Ectodermal cell (in vitro differentiated cells): Measurements from ENCODE around the gene COBLL1.

Experiments
- H3K27ac ChIP-seq: 2 replicates; pipeline ENCODE4 v1.7.0; 2013; ENCODE audit warnings: mild to moderate bottlenecking, low read depth, low read length; ENCODE audit not compliant: insufficient read depth, poor library complexity, severe bottlenecking
- H3K27me3 ChIP-seq: 2 replicates; pipeline ENCODE4 v1.7.0; 2013; ENCODE audit warnings: mild to moderate bottlenecking, low read length; ENCODE audit not compliant: insufficient read depth, control insufficient read depth, poor library complexity, severe bottlenecking
- H3K36me3 ChIP-seq: one replicate; pipeline ENCODE4 v1.7.0; 2013; ENCODE audit warnings: low read length; ENCODE audit not compliant: control insufficient read depth, insufficient read depth
- H3K4me1 ChIP-seq: one replicate; pipeline ENCODE4 v1.7.0; 2013; ENCODE audit warnings: low read length; ENCODE audit not compliant: control insufficient read depth, insufficient read depth
- H3K4me3 ChIP-seq: 2 replicates; pipeline ENCODE4 v1.7.0; 2013; ENCODE audit warnings: low read depth, low read length, control low read depth; ENCODE audit not compliant: insufficient read depth
- H3K9me3 ChIP-seq: 2 replicates; pipeline ENCODE4 v1.7.0; 2013; ENCODE audit warnings: mild to moderate bottlenecking, low read length, moderate library complexity; ENCODE audit not compliant: control insufficient read depth
- WGBS, 2 experiments: methylation state at CpG; one replicate each; pipeline ENCODE4 v1.1.7; 2013; ENCODE audit warnings: missing lambda C conversion rate in 2 of 2; 5-methylcytosine and 5-hydroxymethylcytosine counted together

Gene COBLL1

DNA sequence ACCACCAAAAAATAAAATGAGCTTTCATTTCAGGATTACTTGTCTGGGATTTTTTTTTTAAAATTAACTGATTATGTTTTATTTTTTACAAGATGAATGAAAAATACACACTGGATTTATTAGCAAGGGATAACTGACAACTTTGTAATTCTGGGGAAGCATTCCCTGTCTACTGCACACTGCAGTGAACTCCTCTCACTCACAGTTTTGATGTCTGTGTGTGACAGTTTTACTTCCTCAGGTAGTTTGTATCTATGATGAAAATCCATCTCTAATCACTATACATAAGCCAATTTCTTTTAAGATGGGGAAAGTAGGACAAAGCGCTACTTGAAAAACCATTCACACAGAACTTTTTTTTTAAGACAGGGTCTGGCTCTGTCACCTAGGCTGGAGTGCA, 94.5 kb downstream of the COBLL1 start:
- Histone ChIP-seq H3K27me3 (no peaks in the 10 kb centered on the region), H3K36me3 (no peaks in the 10 kb centered on the region), H3K27ac (no peak overlapping the region), H3K9me3 (no peaks in the 10 kb centered on the region), H3K4me1 (no peaks in the 10 kb centered on the region), H3K4me3 (no peak overlapping the region)
- WGBS, 2 experiments: 81 to 97% methylated on average over 1 of the region's 1 CpG

DNA sequence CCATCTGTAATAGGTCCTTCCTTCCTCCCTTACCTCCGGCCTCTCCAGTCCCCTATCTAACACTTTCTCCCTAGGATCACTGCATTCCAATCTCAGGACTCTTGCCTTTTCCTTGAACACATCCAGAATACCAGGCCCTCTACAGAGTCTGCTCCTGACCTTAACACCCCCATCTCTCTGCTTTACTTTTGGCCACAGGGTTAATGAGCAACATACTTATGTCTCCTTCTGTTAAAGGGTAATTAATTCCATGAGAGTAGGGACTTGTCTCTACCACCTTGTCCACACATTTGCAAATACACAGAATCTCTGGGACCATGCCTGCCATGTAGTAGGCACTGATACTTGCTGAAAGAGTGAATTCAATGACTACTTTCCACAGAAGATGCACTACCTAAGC, 94.9 kb downstream of the COBLL1 start:
- Histone ChIP-seq H3K36me3 (no peaks in the 10 kb centered on the region), H3K27ac (no peak overlapping the region), H3K9me3 (no peaks in the 10 kb centered on the region), H3K27me3 (no peaks in the 10 kb centered on the region), H3K4me3 (no peak overlapping the region), H3K4me1 (no peaks in the 10 kb centered on the region)
- 88 to 95% methylated on average over 1 of the region's 1 CpG for WGBS, 2 experiments

DNA sequence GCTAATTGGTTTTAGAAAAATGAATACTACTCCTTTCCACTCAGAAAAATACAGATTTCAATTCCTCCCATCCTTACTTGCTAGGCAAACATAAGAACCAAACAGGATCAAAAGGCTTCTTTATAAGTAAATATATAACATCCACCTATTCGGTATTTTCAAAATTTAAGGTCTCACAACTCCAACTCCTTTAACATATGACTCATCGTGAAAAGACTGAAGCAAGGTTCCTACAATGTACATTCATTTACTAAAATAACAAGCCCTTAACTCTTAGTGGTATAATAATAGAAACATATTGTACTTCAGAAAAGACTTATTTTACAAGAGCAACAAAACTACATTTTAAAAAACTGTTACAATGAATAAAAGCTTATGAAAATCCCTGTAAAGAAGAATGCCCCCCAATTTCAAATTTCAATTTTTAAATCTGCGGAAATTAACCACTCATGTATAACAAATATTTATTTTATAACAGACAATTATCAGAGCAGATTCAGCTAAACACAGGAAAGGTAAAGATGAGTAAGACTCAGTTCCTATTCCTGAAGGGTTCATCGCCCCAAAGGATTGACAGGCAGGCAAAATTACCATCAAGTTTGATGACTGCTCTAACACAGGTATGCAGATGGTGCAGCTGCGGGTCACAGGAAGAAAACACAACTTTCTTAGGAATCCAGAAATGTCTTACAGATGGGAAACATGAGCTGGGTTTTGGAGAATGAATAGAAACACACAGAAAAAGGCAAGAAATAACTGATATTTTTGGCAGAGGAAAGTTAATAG, 96.4 kb downstream of the COBLL1 start:
- H3K27me3 ChIP-seq: no peaks in the 10 kb centered on the region
- 94 to 96% methylated on average over 3 to 4 of the region's 5 CpGs for WGBS, 2 experiments
- H3K9me3 ChIP-seq: no peaks in the 10 kb centered on the region
- no peaks in the 10 kb centered on the region for H3K36me3 ChIP-seq
- H3K4me1 ChIP-seq: no peaks in the 10 kb centered on the region
- no peak overlapping the region for H3K4me3 ChIP-seq
- H3K27ac ChIP-seq: no peak overlapping the region

DNA sequence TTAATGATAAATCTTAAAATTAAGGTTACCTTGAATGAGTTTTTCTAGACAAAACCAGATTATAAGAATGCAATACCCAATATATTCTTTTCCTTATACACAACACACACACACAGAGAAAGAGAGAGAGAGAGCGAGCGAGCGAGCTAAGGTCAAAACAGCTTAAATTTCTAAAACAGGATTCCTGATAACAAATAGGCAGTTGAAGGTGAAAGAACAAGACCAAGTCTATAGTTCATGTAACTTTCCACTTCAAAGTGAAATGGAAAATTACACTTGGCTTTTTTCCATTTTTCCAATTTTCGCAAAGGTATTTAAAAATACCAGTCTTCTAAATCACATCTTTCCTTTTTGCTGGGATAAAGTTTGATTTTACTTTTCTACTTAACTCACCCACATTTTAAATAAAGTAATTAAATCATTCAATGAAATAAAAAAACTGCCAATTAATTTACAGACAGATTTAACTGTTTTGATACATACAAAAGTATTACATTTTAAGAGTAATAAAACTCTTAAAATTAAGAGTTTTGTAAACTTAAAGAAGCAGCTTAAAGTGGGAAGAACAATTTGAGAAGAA, 98.8 kb downstream of the COBLL1 start:
- WGBS, 2 experiments: 87 to 100% methylated on average over 3 to 4 of the region's 4 CpGs
- no peaks in the 10 kb centered on the region for H3K36me3 ChIP-seq
- no peak overlapping the region for H3K4me3 ChIP-seq
- no peaks in the 10 kb centered on the region for H3K4me1 ChIP-seq
- no peak overlapping the region for H3K27ac ChIP-seq
- H3K27me3 ChIP-seq: no peaks in the 10 kb centered on the region
- no peaks in the 10 kb centered on the region for H3K9me3 ChIP-seq

DNA sequence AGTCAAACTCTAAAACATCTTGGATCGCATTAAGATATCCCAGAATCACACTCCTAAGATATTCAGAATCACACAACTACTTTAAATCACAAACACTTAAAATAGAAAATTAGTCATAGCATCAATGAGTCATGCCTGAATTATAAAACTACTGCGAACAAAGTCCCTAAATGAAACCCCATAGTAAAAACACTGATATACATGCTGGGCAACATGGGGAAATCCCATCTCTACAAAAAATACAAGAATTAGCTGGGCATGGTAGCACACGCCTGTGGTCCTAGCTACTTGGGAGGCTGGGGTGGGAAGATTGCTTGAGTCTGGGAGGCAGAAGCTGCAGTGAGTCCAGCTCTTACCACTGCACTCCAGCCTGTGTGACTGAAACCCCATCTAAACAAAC, 101.7 kb downstream of the COBLL1 start:
- H3K36me3 ChIP-seq: no peaks in the 10 kb centered on the region
- H3K27ac ChIP-seq: no peak overlapping the region
- WGBS, 2 experiments: 91 to 96% methylated on average over 3 of the region's 3 CpGs
- H3K27me3 ChIP-seq: no peaks in the 10 kb centered on the region
- H3K4me3 ChIP-seq: no peak overlapping the region
- no peaks in the 10 kb centered on the region for H3K4me1 ChIP-seq
- no peaks in the 10 kb centered on the region for H3K9me3 ChIP-seq

DNA sequence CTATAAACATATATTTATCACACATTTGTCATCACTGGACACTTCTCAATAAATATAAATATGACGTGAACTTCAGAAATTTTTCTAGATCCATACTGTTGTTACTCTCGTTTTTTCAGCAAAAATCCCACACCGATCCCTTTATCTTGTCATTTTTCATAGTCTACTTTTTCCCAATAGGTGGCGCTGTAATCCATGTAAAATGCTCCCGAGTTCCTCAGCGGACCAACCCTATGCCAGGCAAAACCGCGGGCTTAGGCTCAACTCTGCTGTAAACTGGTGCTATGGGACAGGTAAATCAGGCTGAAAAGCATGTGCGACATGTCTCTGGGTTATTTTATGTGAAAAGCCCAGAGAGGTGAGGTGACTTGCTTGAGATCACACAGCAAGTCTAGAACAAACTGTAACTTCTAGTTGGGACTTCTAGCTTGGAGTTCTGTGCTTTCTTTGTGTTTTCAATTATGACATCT, 104.0 kb downstream of the COBLL1 start:
- H3K4me1 ChIP-seq: peaks cover 7% of the 10 kb centered on the region
- no peak overlapping the region for H3K27ac ChIP-seq
- no peak overlapping the region for H3K4me3 ChIP-seq
- WGBS, 2 experiments: 8 to 10% methylated on average over 9 of the region's 9 CpGs
- no peaks in the 10 kb centered on the region for H3K36me3 ChIP-seq
- no peaks in the 10 kb centered on the region for H3K9me3 ChIP-seq
- no peaks in the 10 kb centered on the region for H3K27me3 ChIP-seq

DNA sequence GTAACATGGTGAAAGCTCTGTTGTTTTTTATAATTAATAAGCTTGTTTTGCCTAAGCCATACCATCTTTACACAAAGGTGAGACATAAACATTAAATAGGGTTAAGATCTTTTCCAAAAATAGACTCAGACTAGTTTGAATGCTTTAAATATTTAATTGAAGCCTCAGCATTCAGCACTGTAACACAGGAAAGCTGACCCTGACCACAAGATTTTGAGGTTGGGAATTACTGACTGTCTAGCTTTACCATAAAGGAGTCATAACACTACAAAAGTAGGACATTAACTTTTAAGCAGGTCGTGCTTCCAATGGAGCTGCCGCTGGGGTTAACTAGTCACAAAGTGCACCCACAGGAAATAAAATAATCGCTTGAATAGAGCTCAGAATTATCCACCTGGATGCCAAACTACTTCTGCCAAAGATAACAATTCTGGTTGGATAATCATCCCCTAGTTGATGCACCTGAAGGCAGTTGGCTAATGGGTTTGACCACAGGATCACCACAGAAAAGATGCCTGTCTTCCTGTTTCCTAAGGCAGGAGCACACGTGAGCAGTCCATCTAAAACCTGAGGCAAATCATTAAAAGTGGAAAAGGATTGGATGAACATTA, 106.2 kb downstream of the COBLL1 start:
- no peaks in the 10 kb centered on the region for H3K27me3 ChIP-seq
- H3K9me3 ChIP-seq: no peaks in the 10 kb centered on the region
- H3K27ac ChIP-seq: no peak overlapping the region
- H3K4me1 ChIP-seq: peaks cover 7% of the 10 kb centered on the region
- no peaks in the 10 kb centered on the region for H3K36me3 ChIP-seq
- no peak overlapping the region for H3K4me3 ChIP-seq
- 89 to 96% methylated on average over 4 of the region's 4 CpGs for WGBS, 2 experiments

DNA sequence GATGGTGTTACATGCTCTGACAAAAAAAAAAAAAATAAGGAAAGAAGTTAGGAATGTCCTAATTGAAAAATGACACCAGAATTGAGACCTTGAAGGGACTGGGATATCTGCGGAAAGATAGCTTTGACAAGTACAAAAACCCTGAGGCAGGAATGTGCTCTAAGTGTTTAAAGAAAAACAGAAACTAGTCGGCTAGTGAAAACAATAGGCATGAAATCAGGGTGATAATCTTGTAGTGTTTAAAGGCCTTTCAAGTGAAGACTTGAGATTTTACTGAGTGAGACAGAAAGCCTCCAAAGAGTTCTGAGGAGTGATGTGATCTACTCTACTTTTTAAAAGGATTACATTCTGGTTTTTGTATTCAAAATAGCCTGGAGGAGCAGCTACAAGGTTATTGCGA, 107.4 kb downstream of the COBLL1 start:
- 72 to 76% methylated on average over 3 of the region's 3 CpGs for WGBS, 2 experiments
- Histone ChIP-seq H3K9me3 (no peaks in the 10 kb centered on the region), H3K27me3 (no peaks in the 10 kb centered on the region), H3K4me1 (peaks cover 7% of the 10 kb centered on the region), H3K36me3 (no peaks in the 10 kb centered on the region), H3K27ac (no peak overlapping the region), H3K4me3 (no peak overlapping the region)

DNA sequence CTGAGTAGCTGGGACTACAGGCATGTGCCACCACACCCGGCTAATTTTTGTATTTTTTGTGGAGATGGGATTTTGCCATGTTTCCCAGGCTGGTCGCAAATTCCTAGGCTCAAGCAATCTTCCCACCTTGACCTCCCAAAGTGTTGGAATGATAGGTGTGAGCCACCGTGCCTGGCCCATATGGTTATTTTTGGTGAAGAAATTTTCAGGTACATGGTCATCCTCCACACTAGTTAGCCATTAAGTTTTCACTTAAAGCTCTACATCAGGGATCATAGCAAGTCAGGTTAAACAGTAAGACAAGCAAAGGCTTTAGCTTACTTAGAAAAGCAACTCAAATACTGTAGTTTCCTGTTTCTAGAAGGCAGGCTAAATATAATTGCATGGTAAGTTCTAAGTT, 116.1 kb downstream of the COBLL1 start:
- Histone ChIP-seq H3K4me3 (no peak overlapping the region), H3K36me3 (no peaks in the 10 kb centered on the region), H3K9me3 (no peaks in the 10 kb centered on the region), H3K4me1 (no peaks in the 10 kb centered on the region), H3K27me3 (no peaks in the 10 kb centered on the region), H3K27ac (no peak overlapping the region)
- WGBS, 2 experiments: 85% methylated on average over 3 of the region's 3 CpGs

DNA sequence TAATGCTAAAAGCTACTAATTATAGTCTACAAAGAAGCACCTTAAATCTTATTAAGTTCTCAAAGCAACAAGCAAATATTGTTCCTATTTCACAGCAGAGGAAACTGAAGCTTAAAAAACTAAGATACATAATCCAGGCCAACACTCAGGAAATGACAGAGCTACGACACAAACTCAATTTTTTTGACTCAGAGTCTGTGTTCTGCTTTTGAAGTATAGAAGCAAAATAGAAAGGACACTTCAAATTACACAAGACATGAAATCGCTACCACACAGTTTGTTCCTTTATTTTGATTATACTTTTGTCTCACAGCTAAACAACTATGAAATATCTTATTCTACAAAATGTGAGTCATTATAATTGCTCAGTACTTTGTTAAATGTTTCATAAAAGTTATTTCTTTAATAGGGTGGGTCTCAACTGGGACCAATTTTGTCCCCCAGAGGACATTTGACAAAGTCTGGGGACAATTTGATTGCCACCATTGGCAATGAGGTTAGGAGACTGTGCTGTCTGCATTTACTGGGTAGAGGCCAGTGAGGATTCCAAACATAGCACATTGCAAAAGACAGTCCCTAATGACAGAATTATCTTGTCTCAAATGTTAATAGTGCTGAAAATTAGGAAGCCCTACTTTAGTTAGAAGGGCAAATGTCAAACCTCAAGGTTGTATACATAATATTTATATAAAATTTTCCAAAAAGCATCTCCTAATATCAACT, 118.8 kb downstream of the COBLL1 start:
- 97 to 100% methylated on average over 1 to 2 of the region's 2 CpGs for WGBS, 2 experiments
- H3K4me1 ChIP-seq: no peaks in the 10 kb centered on the region
- no peaks in the 10 kb centered on the region for H3K27me3 ChIP-seq
- H3K9me3 ChIP-seq: no peaks in the 10 kb centered on the region
- H3K4me3 ChIP-seq: no peak overlapping the region
- H3K36me3 ChIP-seq: no peaks in the 10 kb centered on the region
- H3K27ac ChIP-seq: no peak overlapping the region
